ENCODE data around the gene RTBDN. TPM values are rescaled to one million over a fixed set of nuclear protein-coding genes. Genes with fewer than 3 reads are reported as not detected.
A peak's percentile ranks its signal among the peaks of the same experiment; 100 is the strongest.
"Not testable (repeated sequence)": the region's sequence is repeated elsewhere in the genome, so short reads cannot be mapped to it uniquely, and the experiment has no call there.

Gene RTBDN
- total RNA-seq, 1 donor from 2014 or later, result not detected

- peaks cover 7% of the 10 kb centered on the region for H3K4me1 Mint-ChIP-seq
- H3K27me3 Mint-ChIP-seq (ENCODE audit: low read depth), result peaks cover 7% of the 10 kb centered on the region
- no peak overlapping the region for H3K4me3 Mint-ChIP-seq
- no peak for DNase-seq (ENCODE audit: low spot score in 2 of 2, unreplicated experiment in 2 of 2)
- H3K9me3 Mint-ChIP-seq, result no peaks in the 10 kb centered on the region
- no peaks in the 10 kb centered on the region for H3K36me3 Mint-ChIP-seq
- no peak overlapping the region for H3K27ac Mint-ChIP-seq
- TF ChIP-seq CTCF (IDR thresholded peaks at IDR 0.05; ENCODE audit: unreplicated experiment), result no peak
Observed at GRCh38 chr19:12864143-12864542, 29.8 kb upstream of the RTBDN start.

DNA sequence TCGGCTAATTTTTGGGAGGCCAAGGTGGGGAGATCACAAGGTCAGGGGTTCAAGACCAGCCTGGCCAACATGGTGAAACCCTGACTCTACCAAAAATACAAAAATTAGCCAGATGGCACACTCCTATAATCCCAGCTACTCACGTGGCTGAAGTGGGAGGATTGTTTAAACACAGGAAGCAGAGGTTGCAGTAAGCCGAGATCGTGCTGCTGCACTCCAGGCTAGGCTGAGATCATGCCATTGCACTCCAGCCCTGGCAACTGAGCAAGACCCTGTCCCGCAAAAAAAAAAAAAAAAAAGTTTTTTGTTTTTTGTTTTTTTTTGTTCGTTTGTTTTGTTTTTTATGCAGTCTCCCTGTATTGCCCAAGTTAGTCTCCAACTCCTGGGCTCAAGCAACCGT, 25.2 kb upstream of the RTBDN start:
- peaks cover 7% of the 10 kb centered on the region for H3K27me3 Mint-ChIP-seq (ENCODE audit: low read depth)
- H3K4me1 Mint-ChIP-seq, result no peaks in the 10 kb centered on the region
- no peak for DNase-seq (ENCODE audit: low spot score in 2 of 2, unreplicated experiment in 2 of 2)
- H3K36me3 Mint-ChIP-seq, result no peaks in the 10 kb centered on the region
- TF ChIP-seq CTCF (IDR thresholded peaks at IDR 0.05; ENCODE audit: unreplicated experiment), result no peak
- no peak overlapping the region for H3K27ac Mint-ChIP-seq
- no peaks in the 10 kb centered on the region for H3K9me3 Mint-ChIP-seq
- no peak overlapping the region for H3K4me3 Mint-ChIP-seq

GRCh38 chr19:12858041-12858928, 23.9 kb upstream of the RTBDN start:
- no peak for TF ChIP-seq CTCF (IDR thresholded peaks at IDR 0.05; ENCODE audit: unreplicated experiment)
- peaks cover 3% of the 10 kb centered on the region for H3K27me3 Mint-ChIP-seq (ENCODE audit: low read depth)
- DNase-seq (ENCODE audit: low spot score in 2 of 2, unreplicated experiment in 2 of 2), result no peak
- no peaks in the 10 kb centered on the region for H3K9me3 Mint-ChIP-seq
- H3K4me3 Mint-ChIP-seq, result no peak overlapping the region
- H3K36me3 Mint-ChIP-seq, result no peaks in the 10 kb centered on the region
- no peak overlapping the region for H3K27ac Mint-ChIP-seq
- no peaks in the 10 kb centered on the region for H3K4me1 Mint-ChIP-seq

GRCh38 chr19:12856653-12857052, 22.3 kb upstream of the RTBDN start:
- Mint-ChIP-seq H3K4me3 (no peak overlapping the region), H3K36me3 (no peaks in the 10 kb centered on the region), H3K27ac (no peak overlapping the region), H3K27me3 (ENCODE audit: low read depth) (no peaks in the 10 kb centered on the region), H3K4me1 (no peaks in the 10 kb centered on the region), H3K9me3 (no peaks in the 10 kb centered on the region)
- TF ChIP-seq CTCF (IDR thresholded peaks at IDR 0.05; ENCODE audit: unreplicated experiment), result no peak
- DNase-seq (ENCODE audit: low spot score in 2 of 2, unreplicated experiment in 2 of 2), result no peak

GRCh38 chr19:12847159-12848139, 13.1 kb upstream of the RTBDN start:
- H3K36me3 Mint-ChIP-seq, result no peaks in the 10 kb centered on the region
- peak; percentile 80 to 97 for DNase-seq (ENCODE audit: low spot score in 2 of 2, unreplicated experiment in 2 of 2)
- H3K27me3 Mint-ChIP-seq (ENCODE audit: low read depth), result peaks cover 26% of the 10 kb centered on the region
- no peak overlapping the region for H3K27ac Mint-ChIP-seq
- peaks cover 3% of the 10 kb centered on the region for H3K4me1 Mint-ChIP-seq
- peak; percentile 99 for TF ChIP-seq CTCF (IDR thresholded peaks at IDR 0.05; ENCODE audit: unreplicated experiment)
- no peaks in the 10 kb centered on the region for H3K9me3 Mint-ChIP-seq
- H3K4me3 Mint-ChIP-seq, result peak overlapping the region; percentile 49

DNA sequence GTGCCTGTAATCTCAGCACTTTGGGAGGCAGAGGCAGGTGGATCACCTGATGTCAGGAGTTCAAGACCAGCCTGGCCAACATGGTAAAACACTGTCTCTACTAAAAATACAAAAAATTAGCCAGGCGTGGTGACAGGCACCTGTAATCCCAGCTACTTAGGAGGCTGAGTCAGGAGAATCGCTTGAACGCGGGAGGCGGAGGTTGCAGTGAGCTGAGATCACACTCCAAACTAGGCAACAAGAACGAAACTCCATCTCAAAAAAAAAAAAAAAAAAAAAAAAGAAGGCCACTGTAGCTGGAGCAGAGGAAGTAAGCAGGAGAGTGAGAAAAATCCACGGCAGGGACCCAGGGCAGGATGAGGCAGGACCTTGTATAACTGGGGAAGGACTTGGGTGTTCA, 12.2 kb upstream of the RTBDN start:
- H3K4me1 Mint-ChIP-seq; H3K36me3 Mint-ChIP-seq; DNase-seq (ENCODE audit: low spot score in 2 of 2, unreplicated experiment in 2 of 2); H3K9me3 Mint-ChIP-seq; H3K4me3 Mint-ChIP-seq; H3K27ac Mint-ChIP-seq: not testable (repeated sequence)
- peaks cover 32% of the 10 kb centered on the region for H3K27me3 Mint-ChIP-seq (ENCODE audit: low read depth)
